LoVo (cell line): ENCODE results near the gene DTNBP1.
"Not testable (repeated sequence)": the region's sequence is repeated elsewhere in the genome, so short reads cannot be mapped to it uniquely, and the experiment has no call there.

Source experiments
- DNase-seq: peaks from one replicate; pipeline ENCODE4 v3.0.0-alpha.2; 2016; ENCODE audit warnings: low spot score

Gene DTNBP1

GRCh38 chr6:15556711-15557110 is 106.1 kb downstream of the DTNBP1 start:
- no peak for DNase-seq

- DNase-seq, result no peak
Measured at GRCh38 chr6:15555101-15556038, 107.5 kb downstream of the DTNBP1 start.

- no peak for DNase-seq
Measured at GRCh38 chr6:15554728-15555100, 108.1 kb downstream of the DTNBP1 start.

GRCh38 chr6:15553736-15554294 is 109.0 kb downstream of the DTNBP1 start:
- DNase-seq, result no peak

- no peak for DNase-seq
Measured at GRCh38 chr6:15553031-15553430, 109.8 kb downstream of the DTNBP1 start.

GRCh38 chr6:15551798-15552197 is 111.0 kb downstream of the DTNBP1 start:
- DNase-seq, result no peak

- DNase-seq, result no peak
Measured at GRCh38 chr6:15551262-15551661, 111.6 kb downstream of the DTNBP1 start.

GRCh38 chr6:15550546-15551123 is 112.2 kb downstream of the DTNBP1 start:
- DNase-seq, result no peak

GRCh38 chr6:15549371-15549770 is 113.5 kb downstream of the DTNBP1 start:
- DNase-seq, result no peak

GRCh38 chr6:15547400-15547799 is 115.4 kb downstream of the DTNBP1 start:
- DNase-seq, result no peak

GRCh38 chr6:15546591-15546990 is 116.2 kb downstream of the DTNBP1 start:
- DNase-seq, result no peak

GRCh38 chr6:15544321-15544900 is 118.4 kb downstream of the DTNBP1 start:
- DNase-seq, result no peak

- not testable (repeated sequence) for DNase-seq
Measured at GRCh38 chr6:15543332-15543917, 119.4 kb downstream of the DTNBP1 start.

GRCh38 chr6:15539722-15540270 is 123.0 kb downstream of the DTNBP1 start:
- DNase-seq, result no peak

- DNase-seq, result no peak
Measured at GRCh38 chr6:15538766-15539495, 123.9 kb downstream of the DTNBP1 start.

GRCh38 chr6:15538106-15538505 is 124.7 kb downstream of the DTNBP1 start:
- DNase-seq, result no peak

GRCh38 chr6:15536198-15536955 is 126.5 kb downstream of the DTNBP1 start:
- no peak for DNase-seq

GRCh38 chr6:15535495-15536197 is 127.2 kb downstream of the DTNBP1 start:
- DNase-seq, result no peak

- no peak for DNase-seq
Measured at GRCh38 chr6:15534974-15535373, 127.9 kb downstream of the DTNBP1 start.
